Smooth muscle cell of trachea (primary cell): Measurements from ENCODE around the gene PRDM10. TPM values are rescaled to one million over a fixed set of nuclear protein-coding genes. Genes with fewer than 3 reads are reported as not detected.

ENCODE experiments used
- total RNA-seq: library from RNA; depleted of rRNA; stranded (reverse); fragments of >200 nt; gene quantifications from 2 replicates; pipeline ENCODE4 v1.2.1, GENCODE V29; 2014

Gene PRDM10, protein sequence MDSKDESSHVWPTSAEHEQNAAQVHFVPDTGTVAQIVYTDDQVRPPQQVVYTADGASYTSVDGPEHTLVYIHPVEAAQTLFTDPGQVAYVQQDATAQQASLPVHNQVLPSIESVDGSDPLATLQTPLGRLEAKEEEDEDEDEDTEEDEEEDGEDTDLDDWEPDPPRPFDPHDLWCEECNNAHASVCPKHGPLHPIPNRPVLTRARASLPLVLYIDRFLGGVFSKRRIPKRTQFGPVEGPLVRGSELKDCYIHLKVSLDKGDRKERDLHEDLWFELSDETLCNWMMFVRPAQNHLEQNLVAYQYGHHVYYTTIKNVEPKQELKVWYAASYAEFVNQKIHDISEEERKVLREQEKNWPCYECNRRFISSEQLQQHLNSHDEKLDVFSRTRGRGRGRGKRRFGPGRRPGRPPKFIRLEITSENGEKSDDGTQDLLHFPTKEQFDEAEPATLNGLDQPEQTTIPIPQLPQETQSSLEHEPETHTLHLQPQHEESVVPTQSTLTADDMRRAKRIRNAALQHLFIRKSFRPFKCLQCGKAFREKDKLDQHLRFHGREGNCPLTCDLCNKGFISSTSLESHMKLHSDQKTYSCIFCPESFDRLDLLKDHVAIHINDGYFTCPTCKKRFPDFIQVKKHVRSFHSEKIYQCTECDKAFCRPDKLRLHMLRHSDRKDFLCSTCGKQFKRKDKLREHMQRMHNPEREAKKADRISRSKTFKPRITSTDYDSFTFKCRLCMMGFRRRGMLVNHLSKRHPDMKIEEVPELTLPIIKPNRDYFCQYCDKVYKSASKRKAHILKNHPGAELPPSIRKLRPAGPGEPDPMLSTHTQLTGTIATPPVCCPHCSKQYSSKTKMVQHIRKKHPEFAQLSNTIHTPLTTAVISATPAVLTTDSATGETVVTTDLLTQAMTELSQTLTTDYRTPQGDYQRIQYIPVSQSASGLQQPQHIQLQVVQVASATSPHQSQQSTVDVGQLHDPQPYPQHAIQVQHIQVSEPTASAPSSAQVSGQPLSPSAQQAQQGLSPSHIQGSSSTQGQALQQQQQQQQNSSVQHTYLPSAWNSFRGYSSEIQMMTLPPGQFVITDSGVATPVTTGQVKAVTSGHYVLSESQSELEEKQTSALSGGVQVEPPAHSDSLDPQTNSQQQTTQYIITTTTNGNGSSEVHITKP
- total RNA-seq: 4.8 and 5.8 TPM in 2 replicates

GRCh38 chr11:130002352-130002845, at the start of gene PRDM10:
TSS of gene PRDM10 (minus strand) at chr11:130002835. CDS start at chr11:129960964, 41,871 bp downstream.

GRCh38 chr11:129895126-129896041, 107.3 kb downstream of the PRDM10 start, which contains the start of gene NFRKB:
TSS of gene NFRKB (minus strand) at chr11:129895578. CDS start at chr11:129892849, 2,729 bp downstream.

Other genes starting within 250 kb of the PRDM10 start
- not detected in 2 replicates for gene TMEM45B, start 187.0 kb downstream of the PRDM10 start, total RNA-seq
- 22.7 and 24.6 TPM in 2 replicates for gene NFRKB, start 107.3 kb downstream of the PRDM10 start, total RNA-seq
- gene APLP2, start 67.1 kb upstream of the PRDM10 start, total RNA-seq: 719 and 768 TPM in 2 replicates
- 0.17 TPM in 1 of 2 replicates, not detected in the other for gene ST14, start 156.9 kb upstream of the PRDM10 start, total RNA-seq